Daoy (cell line): ENCODE data around the gene ATRIP. TPM values are rescaled to one million over a fixed set of nuclear protein-coding genes. Genes with fewer than 3 reads are reported as not detected.

Experiments
- DNase-seq: peaks from one replicate; pipeline ENCODE4 v3.0.0-alpha.2; 2015; ENCODE audit warnings: low read depth
- total RNA-seq: library from RNA; depleted of rRNA; stranded (reverse); fragments of >200 nt; shearing (Covaris generic); gene quantifications from 2 replicates; pipeline ENCODE4 v1.2.3, GENCODE V29; 2014

ATRIP gene
- total RNA-seq, 1 experiment from 2014 or later, result 6.4 TPM

GRCh38 chr3:48423241-48423882 lies 23.2 kb upstream of the ATRIP start:
- no peak for DNase-seq

GRCh38 chr3:48423883-48424695 lies 22.4 kb upstream of the ATRIP start:
- DNase-seq, result no peak

- no peak for DNase-seq
Measured at GRCh38 chr3:48425281-48425812, 21.2 kb upstream of the ATRIP start.

GRCh38 chr3:48426401-48426909 lies 20.1 kb upstream of the ATRIP start:
- no peak for DNase-seq

GRCh38 chr3:48426944-48427629 lies 19.4 kb upstream of the ATRIP start:
- no peak for DNase-seq

GRCh38 chr3:48427630-48427962 lies 18.9 kb upstream of the ATRIP start:
- DNase-seq, result no peak

GRCh38 chr3:48428088-48428571 lies 18.4 kb upstream of the ATRIP start:
- no peak for DNase-seq

GRCh38 chr3:48428572-48429316 lies 17.8 kb upstream of the ATRIP start:
- DNase-seq, result peak; percentile 35

- DNase-seq, result peak; percentile 57
Measured at GRCh38 chr3:48429317-48429959, 17.1 kb upstream of the ATRIP start.

GRCh38 chr3:48429960-48430707 lies 16.4 kb upstream of the ATRIP start, which contains the start of gene PLXNB1:
Gene PLXNB1, minus strand, starts transcription at chr3:48430086. Its CDS starts 5,475 bp downstream, at chr3:48424611.
- peak; percentile 68 for DNase-seq

- DNase-seq, result no peak
Measured at GRCh38 chr3:48430708-48431101, 15.8 kb upstream of the ATRIP start.

GRCh38 chr3:48431224-48432029 lies 15.1 kb upstream of the ATRIP start:
- DNase-seq, result no peak

- DNase-seq, result no peak
Measured at GRCh38 chr3:48432411-48433371, 13.8 kb upstream of the ATRIP start.

- no peak for DNase-seq
Measured at GRCh38 chr3:48433472-48434118, 12.9 kb upstream of the ATRIP start.

- no peak for DNase-seq
Measured at GRCh38 chr3:48434591-48435222, 11.8 kb upstream of the ATRIP start.

GRCh38 chr3:48435223-48435595 lies 11.3 kb upstream of the ATRIP start:
- no peak for DNase-seq
